ENCODE data around the gene ANGPTL7.
"Not testable (repeated sequence)": the region's sequence is repeated elsewhere in the genome, so short reads cannot be mapped to it uniquely, and the experiment has no call there.

Gene ANGPTL7

GRCh38 chr1:11170102-11170501 is 19.1 kb upstream of the ANGPTL7 start:
- DNase-seq (ENCODE audit: low spot score), result no peak

DNA sequence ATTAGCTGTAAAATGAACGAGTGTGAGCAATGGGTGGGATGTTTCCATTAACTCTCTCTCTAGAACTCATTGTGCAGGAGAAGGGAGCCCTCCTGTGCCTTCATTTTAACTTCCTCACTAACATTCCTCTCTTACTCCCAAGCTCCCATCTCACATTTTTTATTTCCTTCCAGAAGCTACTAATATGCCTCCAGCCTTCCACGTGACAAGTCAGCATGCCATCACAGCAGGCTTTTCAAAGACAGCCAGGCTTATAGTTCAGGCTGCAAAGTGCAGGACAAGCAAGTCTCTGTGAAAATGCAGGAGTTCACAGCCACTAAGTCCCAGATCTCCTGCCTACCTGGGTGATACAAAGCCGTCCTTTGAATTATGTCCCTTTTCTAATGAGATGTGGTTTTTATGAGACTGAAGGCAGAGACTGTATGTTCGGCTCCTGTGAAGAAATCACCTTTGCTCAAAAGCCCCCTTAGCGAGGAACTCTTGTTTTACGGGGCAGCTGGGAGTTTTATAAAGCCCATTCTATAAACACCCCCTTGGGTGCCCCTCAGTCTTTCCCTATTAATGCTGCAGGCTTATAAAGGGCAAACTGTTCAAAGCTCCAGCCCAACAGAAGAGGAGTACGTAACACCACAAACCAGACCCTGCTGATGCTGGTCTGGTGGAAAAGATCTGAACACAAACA is 14.8 kb upstream of the ANGPTL7 start:
- DNase-seq (ENCODE audit: low spot score), result no peak

GRCh38 chr1:11175461-11175860 is 13.7 kb upstream of the ANGPTL7 start:
- no peak for DNase-seq (ENCODE audit: low spot score)

DNA sequence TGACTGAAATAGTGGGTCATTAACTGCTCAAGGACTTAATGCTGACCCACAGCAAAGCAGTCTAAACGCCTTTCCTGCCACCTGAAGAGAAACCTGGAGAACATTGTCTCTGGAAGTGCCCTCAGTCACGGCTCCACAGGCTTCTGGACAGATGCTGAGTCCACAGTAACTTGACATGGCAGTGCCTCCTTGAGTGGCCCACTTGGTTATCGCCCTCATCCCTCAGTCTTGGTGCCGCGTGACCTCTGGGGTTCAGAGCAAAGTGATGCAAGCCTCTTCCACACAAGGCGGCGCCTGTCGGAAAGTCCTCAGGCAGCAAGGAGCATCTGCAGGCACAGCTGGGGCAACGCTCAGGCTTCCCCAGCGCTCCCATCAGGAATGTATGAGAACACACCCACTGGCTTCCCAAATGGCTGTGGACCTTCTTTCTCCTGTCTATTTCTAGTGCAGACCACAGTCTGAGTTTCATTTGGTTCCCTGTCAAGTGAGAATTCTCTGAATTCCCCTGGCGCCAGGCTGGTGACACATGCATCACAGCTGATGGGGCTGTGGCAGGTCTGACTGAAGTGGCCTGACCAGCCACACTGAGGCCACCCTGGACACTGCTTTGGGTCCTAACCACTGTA is 13.0 kb upstream of the ANGPTL7 start:
- no peak for DNase-seq (ENCODE audit: low spot score)

DNA sequence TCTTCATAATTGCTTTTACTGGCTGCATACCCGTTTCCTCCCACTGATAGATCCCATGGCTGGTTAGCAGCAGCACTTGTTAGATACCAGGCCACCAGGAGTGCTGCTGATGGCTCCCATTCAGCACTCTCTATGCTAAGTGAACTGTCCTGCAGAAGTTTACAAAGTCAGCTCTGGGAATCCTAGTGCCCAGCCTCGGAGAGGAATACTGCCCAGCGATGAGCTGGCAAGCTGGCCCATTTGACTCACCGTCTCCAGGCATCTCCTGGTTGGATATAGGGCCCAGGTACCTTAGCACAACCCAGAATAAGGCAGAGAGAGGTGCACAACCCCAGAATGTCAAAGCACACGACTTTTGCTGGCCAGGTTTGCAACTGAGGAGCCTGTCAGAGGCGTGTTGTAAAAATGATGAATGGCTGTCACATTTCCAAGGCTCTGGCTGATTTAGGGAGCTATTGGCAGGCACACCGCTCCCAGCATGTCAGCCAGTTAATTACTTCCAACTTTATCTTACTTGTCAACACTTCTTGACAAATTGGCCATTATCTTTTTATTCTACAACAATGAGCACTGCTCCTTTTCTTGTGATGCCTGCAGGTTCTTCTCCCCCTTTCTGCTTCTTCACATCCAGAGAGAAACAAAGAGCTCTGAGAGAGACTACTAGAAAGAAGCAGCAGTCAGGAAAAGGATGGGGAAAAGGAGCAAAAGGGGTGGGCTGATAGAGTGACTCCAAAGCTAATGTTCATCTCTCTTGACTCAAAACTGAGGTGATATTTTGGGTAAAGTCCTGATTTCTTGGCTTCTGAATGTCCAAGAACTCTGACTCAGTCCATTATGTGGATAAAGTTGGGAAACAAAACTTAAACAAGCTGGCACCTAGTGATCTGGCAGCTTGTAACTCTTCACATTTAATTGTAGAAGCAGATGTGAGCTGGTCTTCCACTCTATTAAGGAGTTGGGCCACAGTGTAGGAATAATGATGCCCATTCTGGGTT is 10.8 kb upstream of the ANGPTL7 start:
- DNase-seq (ENCODE audit: low spot score), result no peak

- no peak for DNase-seq (ENCODE audit: low spot score)
Observed at GRCh38 chr1:11179125-11179524, 10.0 kb upstream of the ANGPTL7 start.

- not testable (repeated sequence) for DNase-seq (ENCODE audit: low spot score)
Observed at GRCh38 chr1:11179749-11180148, 9.4 kb upstream of the ANGPTL7 start.

DNA sequence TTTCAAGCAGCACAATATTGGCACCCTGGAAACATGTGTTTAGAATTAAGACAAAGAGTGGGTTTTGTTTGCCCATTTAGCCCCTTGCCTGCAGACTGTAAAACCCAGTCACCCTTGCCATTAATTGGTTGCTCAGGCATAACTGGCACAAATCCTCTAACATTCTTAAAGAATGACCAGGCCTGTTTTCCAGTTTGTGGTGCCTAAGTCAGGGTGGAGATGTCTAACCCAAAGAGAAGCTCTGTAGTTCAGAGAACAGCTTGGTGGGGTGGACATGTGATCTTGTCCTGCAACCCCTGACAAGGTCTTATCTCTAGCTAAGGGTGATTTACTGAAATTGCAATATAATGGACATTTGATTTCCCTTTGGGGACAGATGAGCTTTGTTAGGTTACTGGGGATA is 8.8 kb upstream of the ANGPTL7 start:
- no peak for DNase-seq (ENCODE audit: low spot score)

DNA sequence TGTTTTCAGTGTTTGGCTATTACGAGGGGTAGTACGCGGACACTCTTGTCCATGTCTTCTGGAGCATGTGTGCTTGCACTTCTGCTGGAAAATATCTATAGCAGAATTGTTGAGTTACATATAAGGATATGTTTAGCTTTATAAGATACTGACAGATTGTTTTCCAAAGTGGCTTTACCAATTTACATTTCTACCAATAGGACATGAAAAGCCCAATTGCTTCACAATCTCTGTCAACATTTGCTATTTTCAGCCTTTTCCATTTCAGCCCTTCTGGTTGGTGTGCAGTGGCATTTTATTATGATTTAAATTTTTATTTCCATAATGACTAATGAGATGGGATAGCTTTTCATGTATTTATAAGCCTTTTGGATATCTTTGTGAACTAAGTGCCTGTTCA is 6.3 kb upstream of the ANGPTL7 start:
- no peak for DNase-seq (ENCODE audit: low spot score)

DNA sequence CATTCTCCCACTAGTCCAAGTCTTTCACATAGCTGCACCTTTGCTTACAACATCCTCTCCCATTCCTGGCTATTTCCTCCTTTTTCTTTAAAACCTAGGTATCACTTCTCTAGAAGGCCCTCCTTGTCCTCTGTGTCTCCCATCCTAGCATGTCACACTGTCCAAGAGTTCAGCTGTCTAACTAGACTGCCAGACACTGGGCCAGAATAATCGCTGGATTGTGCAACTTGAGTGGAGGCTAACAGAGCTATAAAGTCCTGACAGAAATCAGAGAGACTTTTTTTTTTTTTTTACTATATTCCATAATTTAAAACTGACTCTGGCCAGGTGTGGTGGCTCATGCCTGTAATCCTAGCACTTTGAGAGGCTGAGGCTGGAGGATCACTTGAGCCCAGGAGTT is 4.2 kb upstream of the ANGPTL7 start:
- no peak for DNase-seq (ENCODE audit: low spot score)

DNA sequence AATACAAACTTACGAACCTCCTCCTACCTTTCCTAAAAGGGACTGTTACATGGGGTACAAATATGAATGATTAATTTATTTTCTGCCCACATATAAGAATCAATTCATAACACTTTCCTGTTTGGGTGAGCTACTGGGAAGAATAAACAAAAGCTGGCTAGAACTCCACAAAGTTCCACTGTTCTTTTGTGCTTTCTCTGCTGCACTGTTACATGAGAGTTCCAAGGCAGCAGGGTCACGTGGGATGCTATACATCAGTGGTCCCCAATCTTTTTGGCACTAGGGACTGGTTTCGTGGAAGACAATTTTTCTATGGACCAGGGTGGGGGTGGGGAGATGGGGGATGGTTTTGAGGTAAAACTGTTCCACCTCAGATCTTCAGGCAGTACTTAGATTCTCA is 2.2 kb upstream of the ANGPTL7 start:
- no peak for DNase-seq (ENCODE audit: low spot score)

GRCh38 chr1:11187494-11187893 is 1.7 kb upstream of the ANGPTL7 start:
- no peak for DNase-seq (ENCODE audit: low spot score)

- DNase-seq (ENCODE audit: low spot score), result no peak
Observed at GRCh38 chr1:11187931-11188330, 1.2 kb upstream of the ANGPTL7 start.

- DNase-seq (ENCODE audit: low spot score), result no peak
Observed at GRCh38 chr1:11188381-11188780, 774 bp upstream of the ANGPTL7 start.

GRCh38 chr1:11193376-11193775 is 4.2 kb downstream of the ANGPTL7 start:
- DNase-seq (ENCODE audit: low spot score), result no peak

DNA sequence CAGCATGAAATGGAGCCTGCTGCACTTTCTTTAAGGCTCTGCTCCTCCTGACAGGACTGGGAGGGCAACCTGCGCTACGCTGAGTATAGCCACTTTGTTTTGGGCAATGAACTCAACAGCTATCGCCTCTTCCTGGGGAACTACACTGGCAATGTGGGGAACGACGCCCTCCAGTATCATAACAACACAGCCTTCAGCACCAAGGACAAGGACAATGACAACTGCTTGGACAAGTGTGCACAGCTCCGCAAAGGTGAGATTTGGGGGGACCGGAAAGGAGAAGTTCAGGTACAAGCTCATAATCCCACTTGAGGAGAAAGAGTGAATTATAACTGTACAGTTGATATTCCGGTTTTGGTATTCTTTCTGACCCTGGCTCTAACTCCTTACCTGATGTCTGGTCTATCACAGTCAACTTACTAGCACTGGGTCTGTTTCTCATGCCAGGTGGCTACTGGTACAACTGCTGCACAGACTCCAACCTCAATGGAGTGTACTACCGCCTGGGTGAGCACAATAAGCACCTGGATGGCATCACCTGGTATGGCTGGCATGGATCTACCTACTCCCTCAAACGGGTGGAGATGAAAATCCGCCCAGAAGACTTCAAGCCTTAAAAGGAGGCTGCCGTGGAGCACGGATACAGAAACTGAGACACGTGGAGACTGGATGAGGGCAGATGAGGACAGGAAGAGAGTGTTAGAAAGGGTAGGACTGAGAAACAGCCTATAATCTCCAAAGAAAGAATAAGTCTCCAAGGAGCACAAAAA is 5.4 kb downstream of the ANGPTL7 start:
- no peak for DNase-seq (ENCODE audit: low spot score)

GRCh38 chr1:11196945-11197344 is 7.8 kb downstream of the ANGPTL7 start:
- DNase-seq (ENCODE audit: low spot score), result no peak

DNA sequence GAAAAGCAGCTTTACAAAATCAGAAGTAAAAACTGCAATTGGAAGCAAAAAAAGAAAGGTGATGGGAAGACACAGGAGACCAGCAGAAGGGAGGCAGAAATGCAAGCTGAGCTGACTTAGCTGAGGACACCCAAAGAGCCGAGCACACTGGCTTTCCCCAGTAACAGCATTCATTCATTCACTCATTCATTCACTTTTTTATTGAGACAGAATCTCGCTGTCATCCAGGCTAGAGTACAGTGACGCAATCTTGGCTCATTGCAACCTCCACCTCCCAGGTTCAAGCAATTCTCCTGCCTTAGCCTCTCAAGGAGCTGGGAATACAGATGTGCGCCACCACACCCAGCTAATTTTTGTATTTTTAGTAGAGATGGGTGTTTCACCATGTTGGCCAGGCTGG is 8.2 kb downstream of the ANGPTL7 start:
- DNase-seq (ENCODE audit: low spot score), result no peak

DNA sequence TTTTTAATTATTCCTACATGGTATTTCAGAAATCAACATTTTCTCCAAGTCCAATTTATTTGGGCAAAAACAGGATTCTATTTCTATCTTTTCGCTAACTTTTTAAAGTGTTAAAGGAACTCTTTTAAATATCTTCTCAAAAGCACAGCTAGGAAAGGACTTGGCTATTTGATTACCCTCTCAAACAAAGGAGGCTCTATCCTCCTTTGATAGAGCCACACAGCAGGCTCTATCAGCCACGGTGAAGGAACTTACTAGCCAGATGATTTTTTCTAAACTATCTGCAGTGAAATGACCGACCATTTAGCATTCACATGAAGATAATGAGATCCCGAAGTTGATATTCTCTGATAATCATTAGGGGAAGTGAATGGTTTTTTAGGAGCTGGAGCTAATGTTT is 9.1 kb downstream of the ANGPTL7 start:
- DNase-seq (ENCODE audit: low spot score), result no peak

- DNase-seq (ENCODE audit: low spot score), result no peak
Observed at GRCh38 chr1:11198851-11199594, 9.9 kb downstream of the ANGPTL7 start.
